PC-3 (cell line): Measurements from ENCODE around the gene SLC43A2.

ENCODE experiments used
- EZH2 ChIP-seq: fragments of 300-600 bp; sonication (generic); IDR thresholded peaks from one replicate; pipeline ENCODE4 v1.6.1; 2017; ENCODE audit warnings: antibody characterized with exemption, mild to moderate bottlenecking, low read length; ENCODE audit not compliant: unreplicated experiment
- EZH2phosphoT487 ChIP-seq: fragments of 300-600 bp; sonication (generic); IDR thresholded peaks from 2 replicates; pipeline ENCODE4 v1.6.1; 2018; ENCODE audit warnings: mild to moderate bottlenecking, antibody characterized with exemption, low read length, borderline replicate concordance
- TF ChIP-seq, protein P1 (sequence below): fragments of 300-600 bp; sonication (generic); conservative IDR thresholded peaks from 2 replicates; pipeline ENCODE4 v1.5.1; 2017; ENCODE audit warnings: antibody characterized with exemption, low read depth, mild to moderate bottlenecking, low read length

DNA sequence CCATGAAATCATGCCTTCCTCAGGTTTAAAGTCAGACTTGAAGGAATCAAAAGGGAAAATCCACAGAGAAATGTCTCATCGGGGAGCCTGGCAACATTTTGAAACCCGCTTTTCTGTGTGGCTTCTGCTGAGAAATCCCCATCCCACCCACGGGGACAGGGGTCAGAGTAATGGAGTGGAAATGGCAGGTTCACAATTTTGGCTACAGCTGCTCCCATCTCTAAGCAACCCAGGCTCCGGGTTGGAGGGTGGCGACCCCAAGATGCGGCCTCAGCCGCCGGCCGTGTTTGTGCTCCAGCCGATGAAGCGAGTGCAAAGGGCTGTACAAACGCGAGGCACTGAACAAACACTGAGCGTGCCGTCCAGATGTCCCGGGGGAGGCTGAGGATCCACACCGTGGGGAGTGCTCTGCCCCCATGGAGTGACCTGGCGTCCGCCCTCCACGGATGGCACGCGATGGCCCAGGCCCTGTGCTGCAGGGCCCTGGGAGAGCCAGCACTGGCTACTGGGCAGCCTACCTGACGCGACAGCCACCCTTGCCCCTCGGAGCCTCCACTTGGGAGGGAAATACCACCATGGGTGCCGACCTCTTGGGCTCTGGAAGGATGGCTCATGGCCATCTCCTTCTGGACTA lies 22.2 kb downstream of the SLC43A2 start:
- TF ChIP-seq EZH2phosphoT487, result no peak
- TF ChIP-seq EZH2, result no peak
- TF ChIP-seq, protein P1, sequence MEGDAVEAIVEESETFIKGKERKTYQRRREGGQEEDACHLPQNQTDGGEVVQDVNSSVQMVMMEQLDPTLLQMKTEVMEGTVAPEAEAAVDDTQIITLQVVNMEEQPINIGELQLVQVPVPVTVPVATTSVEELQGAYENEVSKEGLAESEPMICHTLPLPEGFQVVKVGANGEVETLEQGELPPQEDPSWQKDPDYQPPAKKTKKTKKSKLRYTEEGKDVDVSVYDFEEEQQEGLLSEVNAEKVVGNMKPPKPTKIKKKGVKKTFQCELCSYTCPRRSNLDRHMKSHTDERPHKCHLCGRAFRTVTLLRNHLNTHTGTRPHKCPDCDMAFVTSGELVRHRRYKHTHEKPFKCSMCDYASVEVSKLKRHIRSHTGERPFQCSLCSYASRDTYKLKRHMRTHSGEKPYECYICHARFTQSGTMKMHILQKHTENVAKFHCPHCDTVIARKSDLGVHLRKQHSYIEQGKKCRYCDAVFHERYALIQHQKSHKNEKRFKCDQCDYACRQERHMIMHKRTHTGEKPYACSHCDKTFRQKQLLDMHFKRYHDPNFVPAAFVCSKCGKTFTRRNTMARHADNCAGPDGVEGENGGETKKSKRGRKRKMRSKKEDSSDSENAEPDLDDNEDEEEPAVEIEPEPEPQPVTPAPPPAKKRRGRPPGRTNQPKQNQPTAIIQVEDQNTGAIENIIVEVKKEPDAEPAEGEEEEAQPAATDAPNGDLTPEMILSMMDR, result no peak
